ENCODE measurements around the gene ALOX5AP. TPM values are rescaled to one million over a fixed set of nuclear protein-coding genes. Genes with fewer than 3 reads are reported as not detected.

ALOX5AP gene
- 40.9 and 43.9 TPM in 2 replicates for total RNA-seq

DNA sequence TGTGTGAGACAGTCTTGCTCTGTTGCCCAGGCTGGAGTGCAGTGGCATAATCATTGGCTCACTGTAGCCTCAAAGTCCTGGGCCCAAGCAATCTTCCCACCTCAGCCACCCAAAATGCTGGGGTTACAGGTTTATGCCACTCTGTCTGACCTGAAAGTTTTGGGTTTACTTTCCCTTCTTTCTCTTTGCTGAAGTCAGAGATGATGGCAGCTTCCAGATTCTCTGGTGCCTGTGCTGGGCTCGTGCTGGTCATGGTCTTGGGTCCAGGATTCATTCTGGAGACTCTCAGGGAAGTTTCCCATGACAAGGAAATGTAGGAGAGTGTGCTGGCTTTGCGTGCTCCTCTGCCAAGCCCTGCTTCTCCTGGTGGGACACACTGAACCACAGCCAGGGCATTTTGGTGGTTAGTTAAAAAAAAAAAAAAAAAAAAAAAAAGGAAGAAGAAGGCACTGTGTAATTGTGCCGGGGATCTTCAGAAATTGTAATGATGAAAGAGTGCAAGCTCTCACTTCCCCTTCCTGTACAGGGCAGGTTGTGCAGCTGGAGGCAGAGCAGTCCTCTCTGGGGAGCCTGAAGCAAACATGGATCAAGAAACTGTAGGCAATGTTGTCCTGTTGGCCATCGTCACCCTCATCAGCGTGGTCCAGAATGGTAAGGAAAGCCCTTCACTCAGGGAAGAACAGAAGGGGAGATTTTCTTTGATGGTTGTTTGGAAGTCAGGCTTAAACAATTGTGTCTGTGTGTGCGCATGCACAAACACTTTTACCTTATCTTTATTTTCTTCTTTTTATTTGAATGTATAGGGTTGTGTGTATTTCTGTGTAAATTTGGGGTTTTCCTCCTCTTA lies at the start of gene ALOX5AP:
Gene ALOX5AP, plus strand, starts transcription at position 519 of the 847 bp plus-strand sequence. Its CDS starts 63 bp downstream, at position 582.
- peaks cover 60% of the 10 kb centered on the region for H3K4me1 Mint-ChIP-seq (ENCODE audit: low read depth)
- no peaks in the 10 kb centered on the region for H3K9me3 Mint-ChIP-seq
- no peak for DNase-seq (ENCODE audit: low spot score)
- peak within 1 kb of the TSS; percentile 91 for H3K4me3 Mint-ChIP-seq (ENCODE audit: low read depth)
- H3K27ac Mint-ChIP-seq, result peak within 1 kb of the TSS; percentile 95
- intact Hi-C loops (cut with micrococcal nuclease), result no loop called here
- peaks cover 2% of the 10 kb centered on the region for H3K27me3 Mint-ChIP-seq (ENCODE audit: low read depth)
- peaks cover 9% of the 10 kb centered on the region for H3K36me3 Mint-ChIP-seq (ENCODE audit: low read depth)

DNA sequence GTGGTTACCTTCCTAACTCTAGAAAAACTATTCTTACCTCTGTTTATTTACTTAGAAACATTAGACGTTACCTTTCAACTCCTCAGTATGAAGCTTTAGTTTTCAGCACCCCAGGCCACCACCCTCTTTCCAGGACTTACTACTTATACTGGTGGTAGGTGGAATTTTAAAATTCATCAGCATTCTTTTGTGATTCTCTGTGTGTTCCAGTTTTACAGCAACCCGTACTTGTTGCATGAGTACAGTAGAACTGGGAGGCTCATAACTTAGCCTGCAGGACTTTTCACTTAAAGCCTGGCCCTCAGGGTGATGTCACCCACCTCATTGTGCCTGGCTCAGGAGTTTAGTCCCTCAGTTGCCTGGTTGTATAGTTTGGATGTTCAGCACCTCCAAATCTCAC lies 49.4 kb upstream of the ALOX5AP start:
- H3K27me3 Mint-ChIP-seq (ENCODE audit: low read depth), result peaks cover 18% of the 10 kb centered on the region
- DNase-seq (ENCODE audit: low spot score), result no peak
- no peak overlapping the region for H3K4me3 Mint-ChIP-seq (ENCODE audit: low read depth)
- H3K9me3 Mint-ChIP-seq, result peaks cover 7% of the 10 kb centered on the region
- H3K27ac Mint-ChIP-seq, result no peak overlapping the region
- H3K4me1 Mint-ChIP-seq (ENCODE audit: low read depth), result peaks cover 5% of the 10 kb centered on the region
- intact Hi-C loops (cut with micrococcal nuclease), result loop anchor here (5.0 kb wide), 1 partner anchor 41 kb away; no protein-coding TSS in a partner anchor
- peaks cover 6% of the 10 kb centered on the region for H3K36me3 Mint-ChIP-seq (ENCODE audit: low read depth)

DNA sequence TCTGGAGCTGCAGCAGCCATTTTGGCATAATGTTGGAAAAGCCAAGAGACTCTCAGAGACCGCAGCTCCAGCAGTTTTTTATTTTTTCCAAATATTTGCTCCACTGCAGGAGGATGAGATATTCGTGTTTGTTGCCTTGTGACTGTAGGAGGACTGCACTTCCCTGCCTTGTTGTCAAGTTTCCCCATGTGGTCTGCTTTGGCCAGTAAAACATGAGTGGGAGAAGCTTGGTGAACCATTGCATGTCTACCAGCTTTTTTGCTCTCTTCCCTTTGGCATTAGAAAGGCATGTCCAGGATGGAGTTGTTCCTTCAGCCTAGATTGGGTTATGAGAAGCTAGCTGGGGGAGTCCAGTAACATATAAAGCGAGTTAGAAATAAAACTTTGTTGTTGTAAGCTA lies 47.7 kb upstream of the ALOX5AP start:
- intact Hi-C loops (cut with micrococcal nuclease), result loop anchor here (5.0 kb wide), 1 partner anchor 40 kb away; no protein-coding TSS in a partner anchor
- no peak for DNase-seq (ENCODE audit: low spot score)
- Mint-ChIP-seq H3K27ac (no peak overlapping the region), H3K4me1 (ENCODE audit: low read depth) (peaks cover 5% of the 10 kb centered on the region), H3K4me3 (ENCODE audit: low read depth) (no peak overlapping the region), H3K36me3 (ENCODE audit: low read depth) (peaks cover 6% of the 10 kb centered on the region), H3K27me3 (ENCODE audit: low read depth) (peaks cover 22% of the 10 kb centered on the region), H3K9me3 (peaks cover 7% of the 10 kb centered on the region)

DNA sequence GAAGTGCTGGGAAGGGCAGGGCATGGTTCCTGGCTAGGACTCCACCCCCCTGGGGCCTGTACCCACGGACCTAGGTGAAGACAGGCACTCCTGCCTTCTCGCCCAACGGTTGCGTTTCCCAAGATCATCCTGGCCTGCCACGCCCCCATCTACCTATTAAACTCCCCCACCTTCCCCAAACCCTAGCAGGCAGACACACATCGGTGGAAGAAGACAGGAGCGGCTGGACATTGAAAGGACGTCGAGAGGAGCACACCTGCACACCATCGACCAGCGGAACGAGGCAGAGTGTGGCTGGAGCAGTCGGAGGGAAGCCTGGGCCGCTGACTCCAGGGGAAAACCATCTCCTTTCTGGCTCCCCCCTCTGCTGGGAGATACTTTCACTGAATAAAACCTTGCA lies 45.6 kb upstream of the ALOX5AP start:
- Mint-ChIP-seq H3K4me1 (ENCODE audit: low read depth) (peaks cover 5% of the 10 kb centered on the region), H3K27ac (no peak overlapping the region), H3K9me3 (peaks cover 7% of the 10 kb centered on the region), H3K4me3 (ENCODE audit: low read depth) (no peak overlapping the region), H3K36me3 (ENCODE audit: low read depth) (peaks cover 6% of the 10 kb centered on the region), H3K27me3 (ENCODE audit: low read depth) (peaks cover 40% of the 10 kb centered on the region)
- no peak for DNase-seq (ENCODE audit: low spot score)
- intact Hi-C loops (cut with micrococcal nuclease), result loop anchor here (5.0 kb wide), 1 partner anchor 38 kb away; no protein-coding TSS in a partner anchor

DNA sequence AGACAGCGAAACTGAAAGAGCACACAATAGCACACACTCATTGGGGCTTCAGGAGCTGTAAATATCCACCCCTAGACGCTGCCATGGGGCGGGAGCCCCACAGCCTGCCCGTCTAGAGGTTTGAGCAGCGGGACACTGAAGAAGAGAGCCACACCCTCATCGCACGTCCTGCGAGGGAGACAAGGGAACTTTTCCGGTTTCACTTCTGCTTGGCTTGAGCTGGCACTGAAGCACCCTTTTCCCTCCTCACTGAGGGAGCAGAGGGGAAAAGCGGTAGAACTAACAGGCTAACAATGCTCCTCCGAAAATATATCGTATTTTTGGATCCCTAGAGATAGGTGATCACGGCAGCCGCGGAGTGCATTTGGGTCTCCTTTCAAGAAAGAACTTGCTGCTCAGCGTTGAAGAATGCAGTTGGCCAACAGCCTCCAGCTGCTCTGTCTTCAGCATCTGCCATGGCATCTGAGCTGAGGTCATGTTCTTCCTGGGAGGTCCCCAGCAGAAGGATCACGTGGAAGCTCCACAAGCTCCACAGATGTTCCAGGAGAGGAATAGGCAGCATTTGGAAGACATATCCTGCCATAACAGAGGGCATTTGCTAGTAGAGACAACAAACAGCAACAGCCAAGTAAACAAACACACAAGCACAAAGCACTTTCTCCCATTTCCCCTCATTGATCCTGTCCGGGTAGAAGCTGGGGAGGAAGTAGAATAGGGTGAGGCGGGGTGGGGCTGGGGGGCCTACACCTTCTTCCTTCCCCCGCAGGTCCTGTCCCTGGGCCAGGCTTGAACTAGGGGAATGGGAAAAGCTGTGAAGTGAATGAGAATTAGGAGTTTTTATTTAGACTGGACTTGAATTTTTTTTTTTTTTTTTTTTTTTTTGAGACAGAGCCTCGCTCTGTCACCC lies 44.8 kb upstream of the ALOX5AP start:
- Mint-ChIP-seq H3K27ac (no peak overlapping the region), H3K27me3 (ENCODE audit: low read depth) (peaks cover 41% of the 10 kb centered on the region), H3K36me3 (ENCODE audit: low read depth) (peaks cover 6% of the 10 kb centered on the region), H3K4me3 (ENCODE audit: low read depth) (peak overlapping the region; percentile 30), H3K9me3 (peaks cover 7% of the 10 kb centered on the region), H3K4me1 (ENCODE audit: low read depth) (peaks cover 8% of the 10 kb centered on the region)
- peak; percentile 21 for DNase-seq (ENCODE audit: low spot score)
- intact Hi-C loops (cut with micrococcal nuclease), result no loop called here

DNA sequence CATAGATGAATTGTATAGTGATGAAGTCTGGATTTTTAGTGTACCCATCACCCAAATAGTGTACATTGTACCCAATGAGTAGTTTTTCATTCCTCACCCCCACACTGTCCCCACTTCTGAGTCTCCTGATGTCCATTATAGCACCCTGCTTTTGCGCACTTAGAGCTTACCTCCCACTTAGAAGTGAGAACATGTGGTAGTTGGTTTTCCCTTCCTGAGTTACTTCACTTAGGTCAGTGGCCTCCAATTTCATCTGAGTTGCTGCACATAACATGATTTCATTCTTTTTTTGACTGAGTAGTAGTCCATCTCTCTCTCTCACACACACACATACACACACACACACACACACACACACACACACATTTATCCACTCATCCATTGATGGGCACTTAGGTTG lies 43.2 kb upstream of the ALOX5AP start:
- Mint-ChIP-seq H3K27ac (no peak overlapping the region), H3K36me3 (ENCODE audit: low read depth) (peaks cover 6% of the 10 kb centered on the region), H3K9me3 (peaks cover 7% of the 10 kb centered on the region), H3K27me3 (ENCODE audit: low read depth) (peaks cover 35% of the 10 kb centered on the region), H3K4me3 (ENCODE audit: low read depth) (no peak overlapping the region), H3K4me1 (ENCODE audit: low read depth) (peaks cover 23% of the 10 kb centered on the region)
- DNase-seq (ENCODE audit: low spot score), result no peak
- intact Hi-C loops (cut with micrococcal nuclease), result no loop called here

DNA sequence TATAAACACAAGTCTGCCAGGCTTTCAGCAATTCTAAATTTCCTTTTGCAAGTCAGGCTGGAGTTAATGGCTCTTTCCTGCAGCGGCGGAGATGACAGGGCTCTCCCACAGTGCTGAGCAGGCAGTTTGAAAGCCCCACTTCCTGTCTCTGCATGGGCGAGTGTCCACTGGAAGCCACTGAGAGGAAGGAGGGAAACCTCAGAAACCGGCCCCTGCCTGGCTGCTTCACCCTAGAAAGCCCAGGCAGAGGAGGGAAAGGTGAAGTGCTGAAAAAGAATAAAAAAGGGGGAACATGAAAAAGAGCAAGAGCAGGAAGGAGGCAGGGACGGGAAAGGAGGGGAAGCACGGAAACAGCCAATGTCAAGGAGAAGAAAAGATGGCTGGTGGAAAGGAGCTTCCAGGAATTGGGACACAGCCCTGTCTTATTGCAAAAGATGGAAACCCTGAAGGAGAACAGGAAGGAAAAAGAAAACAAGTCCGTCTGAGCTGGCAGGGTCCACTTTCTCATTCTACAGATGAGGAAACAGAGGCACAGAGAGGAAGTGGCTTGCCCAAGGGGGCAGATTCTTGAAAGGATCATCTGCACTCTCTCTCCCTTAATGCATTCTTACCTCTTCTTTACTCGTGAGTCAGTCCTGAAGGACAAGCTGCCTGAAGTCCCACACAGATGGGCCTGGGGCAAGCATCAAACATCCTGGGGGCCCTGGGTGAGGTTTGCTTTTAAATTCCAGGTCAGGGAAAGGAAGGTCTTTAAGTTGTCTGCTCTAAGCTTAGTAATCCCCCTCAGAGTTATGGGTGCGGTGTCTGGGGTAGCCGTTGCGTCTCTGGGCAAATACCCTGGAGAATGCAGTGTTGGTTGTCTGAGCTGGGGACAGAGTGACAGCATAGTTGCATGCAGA lies 38.8 kb upstream of the ALOX5AP start:
- Mint-ChIP-seq H3K4me3 (ENCODE audit: low read depth) (peak overlapping the region; percentile 30), H3K36me3 (ENCODE audit: low read depth) (no peaks in the 10 kb centered on the region), H3K4me1 (ENCODE audit: low read depth) (peaks cover 25% of the 10 kb centered on the region), H3K27me3 (ENCODE audit: low read depth) (peaks cover 43% of the 10 kb centered on the region), H3K27ac (peak overlapping the region; percentile 8), H3K9me3 (no peaks in the 10 kb centered on the region)
- no peak for DNase-seq (ENCODE audit: low spot score)
- intact Hi-C loops (cut with micrococcal nuclease), result no loop called here

DNA sequence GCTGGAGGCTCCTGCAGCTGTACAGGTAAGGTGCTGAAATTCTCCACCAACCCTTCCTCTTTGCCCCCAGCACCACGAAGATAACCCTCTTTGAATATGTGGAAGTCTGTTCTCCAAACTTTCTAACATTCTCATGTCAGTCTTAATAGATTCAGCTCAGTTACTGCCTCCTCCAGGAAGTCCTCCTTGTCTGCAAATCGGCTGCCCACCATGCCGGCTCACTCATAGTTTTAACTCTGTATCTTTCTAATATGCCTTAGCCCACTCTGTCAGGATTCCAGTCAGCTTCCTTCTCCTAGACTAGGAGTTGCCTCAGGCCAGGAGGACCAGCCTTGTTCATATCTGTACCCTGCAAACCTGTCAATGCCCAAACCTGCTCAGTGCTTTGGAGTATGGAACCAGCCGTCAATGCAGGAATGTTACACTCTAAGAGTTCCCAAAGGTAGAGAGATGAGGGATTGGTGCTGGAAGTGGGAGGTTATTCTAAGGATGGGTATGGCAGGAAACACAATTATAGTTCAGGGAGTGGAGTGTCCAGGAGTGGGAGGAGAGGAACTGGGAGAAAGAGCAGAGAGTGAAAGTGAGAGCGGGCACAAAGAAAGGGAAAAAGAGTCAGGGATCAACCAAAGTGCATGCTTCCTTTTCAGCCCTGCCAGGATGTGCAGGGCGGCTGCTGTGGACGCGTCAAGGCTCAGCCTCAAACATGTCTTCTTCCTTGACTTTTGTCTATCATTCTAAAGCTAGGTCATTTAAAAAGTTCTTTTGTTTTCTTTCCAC lies 38.0 kb upstream of the ALOX5AP start:
- H3K4me1 Mint-ChIP-seq (ENCODE audit: low read depth), result peaks cover 25% of the 10 kb centered on the region
- no peaks in the 10 kb centered on the region for H3K36me3 Mint-ChIP-seq (ENCODE audit: low read depth)
- no peak for DNase-seq (ENCODE audit: low spot score)
- H3K27ac Mint-ChIP-seq, result no peak overlapping the region
- no peaks in the 10 kb centered on the region for H3K9me3 Mint-ChIP-seq
- intact Hi-C loops (cut with micrococcal nuclease), result no loop called here
- peaks cover 43% of the 10 kb centered on the region for H3K27me3 Mint-ChIP-seq (ENCODE audit: low read depth)
- H3K4me3 Mint-ChIP-seq (ENCODE audit: low read depth), result no peak overlapping the region

DNA sequence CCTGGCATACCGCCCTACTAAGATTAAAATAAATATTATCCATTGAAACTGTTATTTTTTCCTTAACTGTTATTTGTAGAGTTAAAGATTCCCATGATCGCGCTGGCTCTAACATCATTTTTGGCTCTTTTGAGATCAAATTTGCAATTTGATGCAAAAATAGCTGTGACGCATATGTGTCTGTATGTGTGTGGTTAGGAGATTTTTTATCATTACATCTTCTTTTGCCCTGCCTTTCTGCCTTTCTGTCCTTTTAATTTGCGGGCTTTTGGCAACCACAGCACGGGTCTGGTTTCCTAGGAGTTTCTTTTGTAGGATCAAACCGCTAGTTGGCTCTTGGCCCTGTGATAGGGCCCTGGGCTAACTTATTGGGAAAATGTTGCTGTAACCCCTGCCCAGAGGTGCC lies 37.3 kb upstream of the ALOX5AP start:
- Mint-ChIP-seq H3K36me3 (ENCODE audit: low read depth) (no peaks in the 10 kb centered on the region), H3K9me3 (no peaks in the 10 kb centered on the region)
- intact Hi-C loops (cut with micrococcal nuclease), result no loop called here

DNA sequence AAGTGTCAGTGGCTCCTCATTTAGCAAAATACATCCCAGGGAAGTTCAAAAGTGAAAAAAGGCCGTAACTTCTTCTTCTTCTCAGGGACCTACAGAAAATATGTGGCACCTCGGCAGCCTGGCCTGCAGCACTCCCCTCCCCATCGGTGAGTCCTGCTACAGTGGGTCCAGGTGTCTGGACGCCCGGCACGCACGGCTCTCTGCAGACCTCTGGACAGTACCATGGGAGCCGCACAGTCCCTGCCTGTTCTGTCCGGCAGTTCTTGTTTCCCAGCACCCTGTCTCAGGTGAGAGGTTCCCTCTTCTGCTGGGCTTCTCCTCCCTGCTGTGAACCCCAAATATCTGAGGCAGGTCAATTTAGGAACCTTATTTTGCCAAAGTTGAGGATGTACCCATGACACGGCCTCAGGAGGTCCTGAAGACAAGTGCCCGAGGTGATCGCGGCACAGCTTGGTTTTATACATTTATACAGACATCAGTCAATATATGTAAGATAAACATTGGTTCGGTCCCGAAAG lies 36.8 kb upstream of the ALOX5AP start:
- Mint-ChIP-seq H3K27me3 (ENCODE audit: low read depth) (peaks cover 35% of the 10 kb centered on the region), H3K9me3 (no peaks in the 10 kb centered on the region), H3K27ac (no peak overlapping the region), H3K4me1 (ENCODE audit: low read depth) (peaks cover 25% of the 10 kb centered on the region), H3K4me3 (ENCODE audit: low read depth) (no peak overlapping the region), H3K36me3 (ENCODE audit: low read depth) (no peaks in the 10 kb centered on the region)
- no peak for DNase-seq (ENCODE audit: low spot score)
- intact Hi-C loops (cut with micrococcal nuclease), result no loop called here

More for the DNA sequence above, 37.3 kb upstream of the ALOX5AP start:
- H3K4me3 Mint-ChIP-seq (ENCODE audit: low read depth), result no peak overlapping the region
- peaks cover 25% of the 10 kb centered on the region for H3K4me1 Mint-ChIP-seq (ENCODE audit: low read depth)
- no peak for DNase-seq (ENCODE audit: low spot score)
- H3K27me3 Mint-ChIP-seq (ENCODE audit: low read depth), result peaks cover 39% of the 10 kb centered on the region
- no peak overlapping the region for H3K27ac Mint-ChIP-seq

DNA sequence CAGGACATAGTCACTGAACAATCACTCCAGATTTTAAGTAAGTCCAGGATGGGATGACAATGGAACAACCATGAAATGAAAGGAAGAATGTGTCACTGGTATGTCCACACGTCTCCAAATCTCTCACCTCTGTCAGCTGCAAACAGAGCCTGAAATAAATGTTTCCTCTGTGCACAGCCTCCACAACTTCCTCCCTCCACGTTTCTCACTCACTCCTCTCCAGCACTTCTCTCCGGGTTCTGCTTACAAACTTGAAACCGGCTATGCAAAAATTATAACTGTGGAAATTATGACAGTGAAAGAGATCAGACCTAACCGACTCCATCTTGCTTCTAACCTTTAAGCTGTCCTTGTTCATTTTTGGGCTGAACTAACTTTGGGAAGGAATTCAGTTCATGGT lies 35.0 kb upstream of the ALOX5AP start:
- no peaks in the 10 kb centered on the region for H3K9me3 Mint-ChIP-seq
- H3K27ac Mint-ChIP-seq, result no peak overlapping the region
- H3K4me3 Mint-ChIP-seq (ENCODE audit: low read depth), result no peak overlapping the region
- no peaks in the 10 kb centered on the region for H3K36me3 Mint-ChIP-seq (ENCODE audit: low read depth)
- DNase-seq (ENCODE audit: low spot score), result no peak
- intact Hi-C loops (cut with micrococcal nuclease), result no loop called here
- peaks cover 32% of the 10 kb centered on the region for H3K27me3 Mint-ChIP-seq (ENCODE audit: low read depth)
- H3K4me1 Mint-ChIP-seq (ENCODE audit: low read depth), result peaks cover 25% of the 10 kb centered on the region

All from activated T-helper 2 cell treated with anti-CD3 and anti-CD28 coated beads, Interferon-gamma antibody, Interleukin-2, Interleukin-4, amounts not matched to agents 10 μg/mL and 5 μg/mL and 100 μg/mL, durations not matched to agents 14 hours and 24 hours and 36 hours (primary cell).